ENCODE measurements around the gene FOXI1. TPM values are rescaled to one million over a fixed set of nuclear protein-coding genes. Genes with fewer than 3 reads are reported as not detected.

Gene FOXI1
- total and polyA plus RNA-seq, 12 donors = not detected

DNA sequence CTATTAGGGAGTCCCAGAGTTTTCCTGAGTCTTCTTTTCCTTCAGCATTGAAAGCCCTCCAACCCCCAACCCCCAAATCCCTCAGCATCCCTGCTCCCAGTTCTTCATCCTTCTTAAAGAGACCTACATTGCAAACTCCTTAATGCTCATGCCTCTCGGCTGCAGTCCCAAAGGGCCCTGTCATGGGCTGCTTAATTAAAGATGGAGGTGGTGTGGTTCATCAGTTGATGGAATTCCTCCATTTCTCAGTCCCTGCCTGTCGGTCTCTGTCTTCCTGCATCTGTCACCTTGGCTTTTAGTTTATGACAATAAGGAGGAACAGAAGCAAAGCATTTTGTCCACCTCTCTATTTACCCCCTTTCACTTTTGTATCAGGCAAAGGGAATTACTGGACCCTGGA lies 2.0 kb downstream of the FOXI1 start:
- ATAC-seq (no peak), DNase-seq (no peak)
- Histone ChIP-seq H3K27me3 (peaks cover 0 to 5% (median 0%) of the 10 kb centered on the region in 7 donors), H3K36me3 (no peaks in the 10 kb centered on the region), H3K4me3 (no peak overlapping the region), H3K4me1 (no peaks in the 10 kb centered on the region), H3K27ac (no peak overlapping the region), H3K9me3 (no peaks in the 10 kb centered on the region)
- 70 to 72% methylated on average over 2 of the region's 2 CpGs for WGBS, 2 donors
- TF ChIP-seq, protein P1, sequence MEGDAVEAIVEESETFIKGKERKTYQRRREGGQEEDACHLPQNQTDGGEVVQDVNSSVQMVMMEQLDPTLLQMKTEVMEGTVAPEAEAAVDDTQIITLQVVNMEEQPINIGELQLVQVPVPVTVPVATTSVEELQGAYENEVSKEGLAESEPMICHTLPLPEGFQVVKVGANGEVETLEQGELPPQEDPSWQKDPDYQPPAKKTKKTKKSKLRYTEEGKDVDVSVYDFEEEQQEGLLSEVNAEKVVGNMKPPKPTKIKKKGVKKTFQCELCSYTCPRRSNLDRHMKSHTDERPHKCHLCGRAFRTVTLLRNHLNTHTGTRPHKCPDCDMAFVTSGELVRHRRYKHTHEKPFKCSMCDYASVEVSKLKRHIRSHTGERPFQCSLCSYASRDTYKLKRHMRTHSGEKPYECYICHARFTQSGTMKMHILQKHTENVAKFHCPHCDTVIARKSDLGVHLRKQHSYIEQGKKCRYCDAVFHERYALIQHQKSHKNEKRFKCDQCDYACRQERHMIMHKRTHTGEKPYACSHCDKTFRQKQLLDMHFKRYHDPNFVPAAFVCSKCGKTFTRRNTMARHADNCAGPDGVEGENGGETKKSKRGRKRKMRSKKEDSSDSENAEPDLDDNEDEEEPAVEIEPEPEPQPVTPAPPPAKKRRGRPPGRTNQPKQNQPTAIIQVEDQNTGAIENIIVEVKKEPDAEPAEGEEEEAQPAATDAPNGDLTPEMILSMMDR (IDR thresholded peaks at IDR 0.05) = no peak
- intact Hi-C loops (cut with DNase I) = loop anchor here in 4 of 10 donors (10.0 kb wide), 2 partner anchors 307 to 317 kb away; no protein-coding TSS in a partner anchor

DNA sequence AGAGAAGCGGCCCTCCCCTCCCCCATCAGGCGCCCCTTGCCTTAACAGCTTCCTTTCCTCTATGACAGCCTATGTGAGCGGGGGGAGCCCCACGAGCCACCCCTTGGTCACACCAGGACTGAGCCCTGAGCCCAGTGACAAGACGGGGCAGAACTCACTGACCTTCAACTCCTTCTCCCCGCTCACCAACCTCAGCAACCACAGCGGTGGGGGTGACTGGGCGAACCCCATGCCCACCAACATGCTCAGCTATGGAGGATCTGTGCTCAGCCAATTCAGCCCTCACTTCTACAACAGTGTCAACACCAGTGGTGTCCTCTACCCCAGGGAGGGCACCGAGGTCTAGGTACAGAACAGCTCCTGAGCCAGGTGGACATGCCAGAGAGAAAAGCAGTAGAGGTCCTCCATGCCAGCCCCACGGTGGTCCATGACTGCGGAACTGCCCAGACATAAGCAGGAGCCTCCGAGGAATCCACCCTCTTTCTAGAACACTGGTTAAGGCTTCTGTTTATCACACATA lies 2.6 kb downstream of the FOXI1 start:
- intact Hi-C loops (cut with DNase I) = loop anchor here in 4 of 10 donors (10.0 kb wide), 2 partner anchors 306 to 316 kb away; no protein-coding TSS in a partner anchor
- Histone ChIP-seq H3K27ac (no peak overlapping the region), H3K4me1 (no peaks in the 10 kb centered on the region), H3K27me3 (peaks cover 0 to 5% (median 0%) of the 10 kb centered on the region in 7 donors), H3K4me3 (no peak overlapping the region), H3K36me3 (no peaks in the 10 kb centered on the region), H3K9me3 (no peaks in the 10 kb centered on the region)
- DNase-seq = no peak
- TF ChIP-seq, protein P1 (IDR thresholded peaks at IDR 0.05) = no peak
- WGBS, 2 donors = 89 to 93% methylated on average over 12 of the region's 12 CpGs
- no peak for ATAC-seq

DNA sequence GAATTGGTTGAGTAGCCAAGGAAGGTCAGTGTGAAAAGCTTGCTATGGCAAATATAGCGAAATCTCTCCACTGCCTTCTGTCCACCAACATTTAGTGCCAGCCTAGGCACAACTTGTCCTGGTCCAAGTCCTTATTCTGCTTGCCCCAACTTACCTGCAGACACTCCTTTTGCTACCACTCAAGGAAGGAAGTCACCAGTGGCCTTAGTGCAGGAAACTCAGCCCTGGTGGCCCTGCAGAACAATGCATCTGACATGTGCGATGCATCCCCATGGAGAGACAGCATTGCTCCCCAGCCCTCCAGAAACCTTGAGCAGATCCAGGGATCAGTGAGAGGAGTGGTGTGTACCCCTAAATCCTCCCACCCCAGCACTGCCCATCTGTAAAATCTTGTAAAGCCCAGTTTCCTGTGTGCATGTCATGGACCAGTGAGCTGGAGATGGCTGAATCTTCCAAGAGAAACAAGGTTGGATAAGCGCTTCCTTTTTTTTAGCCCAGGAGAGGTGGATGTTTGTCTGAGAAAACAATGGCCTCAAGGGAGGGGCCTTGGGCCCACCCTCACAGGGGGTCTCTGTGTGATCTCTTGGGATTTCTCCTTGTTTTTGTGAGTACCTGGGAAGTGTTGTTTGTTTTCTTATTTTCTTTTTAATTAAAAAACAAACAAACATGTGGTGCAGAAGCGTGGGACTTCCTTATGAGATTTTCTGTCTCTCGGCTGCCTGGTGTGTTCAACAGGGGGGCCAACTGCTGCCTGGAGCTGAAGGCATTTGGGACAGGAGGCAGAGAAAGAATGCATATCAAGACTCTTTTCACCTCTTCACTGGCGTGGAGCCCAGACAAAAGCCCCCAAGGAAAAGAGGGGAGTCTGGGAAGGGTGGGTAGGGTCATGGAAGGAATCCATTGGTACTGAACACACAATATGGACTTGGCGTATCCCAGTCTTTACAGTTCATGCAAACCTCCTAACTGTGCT lies 3.6 kb downstream of the FOXI1 start:
- WGBS, 2 donors = 79 to 85% methylated on average over 7 of the region's 7 CpGs
- DNase-seq (no peak), ATAC-seq (no peak)
- peaks cover 0 to 5% (median 0%) of the 10 kb centered on the region in 7 donors for H3K27me3 ChIP-seq
- no peaks in the 10 kb centered on the region for H3K4me1 ChIP-seq
- H3K4me3 ChIP-seq = no peak overlapping the region
- no peaks in the 10 kb centered on the region for H3K9me3 ChIP-seq
- intact Hi-C loops (cut with DNase I) = loop anchor here in 4 of 10 donors (10.0 kb wide), 2 partner anchors 305 to 315 kb away; no protein-coding TSS in a partner anchor
- TF ChIP-seq, protein P1 (IDR thresholded peaks at IDR 0.05) = no peak
- H3K27ac ChIP-seq = no peak overlapping the region
- H3K36me3 ChIP-seq = no peaks in the 10 kb centered on the region

DNA sequence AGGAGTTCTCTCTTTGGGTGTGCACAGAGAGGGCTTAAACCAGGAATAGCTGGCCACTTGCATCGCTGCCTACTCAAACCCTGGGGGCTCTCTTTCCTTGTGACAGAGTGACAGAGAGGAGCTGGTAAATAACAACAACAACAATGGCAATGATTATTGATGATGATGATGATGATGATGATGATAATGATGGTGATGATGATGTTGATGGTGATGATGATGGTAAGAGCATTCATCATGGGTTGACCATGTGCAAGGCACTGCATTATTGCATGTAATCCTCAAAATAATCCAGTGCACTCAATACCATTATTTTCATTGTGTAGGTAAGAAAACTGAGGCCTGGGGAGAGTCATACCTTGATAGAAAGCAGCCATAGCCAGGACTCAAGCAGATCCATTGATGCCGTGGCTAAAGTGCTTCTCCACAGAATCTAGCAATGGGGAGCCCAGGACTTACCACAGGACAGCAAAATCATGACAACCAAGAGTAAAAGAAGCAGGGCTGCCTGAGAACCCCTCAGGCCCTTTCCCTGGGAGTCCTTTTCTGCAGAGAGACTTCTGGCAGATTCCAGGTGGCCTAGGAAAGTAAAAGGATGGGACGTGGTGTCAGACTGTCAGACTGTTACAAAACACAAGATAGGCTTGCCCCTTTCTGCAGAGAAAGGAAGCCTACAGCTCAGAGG lies 4.8 kb downstream of the FOXI1 start:
- no peak for DNase-seq
- Histone ChIP-seq H3K27me3 (peaks cover 0 to 3% (median 0%) of the 10 kb centered on the region in 7 donors), H3K4me1 (no peaks in the 10 kb centered on the region), H3K36me3 (no peaks in the 10 kb centered on the region), H3K27ac (no peak overlapping the region), H3K4me3 (no peak overlapping the region), H3K9me3 (peaks cover 0 to 5% (median 0%) of the 10 kb centered on the region in 11 donors)
- no peak for ATAC-seq
- WGBS, 2 donors = 70 to 90% methylated on average over 3 of the region's 3 CpGs
- TF ChIP-seq, protein P1 (IDR thresholded peaks at IDR 0.05) = no peak
- intact Hi-C loops (cut with DNase I) = no loop called here
